NCI-H187 treated with DMSO at 0.1 percent for 48 hours (cell line): ENCODE measurements around the gene ACTC1.
"Not testable (repeated sequence)": the region's sequence is repeated elsewhere in the genome, so short reads cannot be mapped to it uniquely, and the experiment has no call there.

Experiments
- DNase-seq: peaks from one replicate; lab custom pipeline; 2025; lab: John Stamatoyannopoulos, UW

ACTC1 gene

GRCh38 chr15:34795267-34796081, at the start of gene ACTC1:
Gene ACTC1 (minus strand): TSS chr15:34795549. CDS start chr15:34794808, 741 bp downstream.
- DNase-seq: no peak

- no peak for DNase-seq
These were observed 45.9 kb upstream of the ACTC1 start for GRCh38 chr15:34841262-34841725.

GRCh38 chr15:34838282-34838681, 42.9 kb upstream of the ACTC1 start:
- no peak for DNase-seq

GRCh38 chr15:34837246-34838016, 42.1 kb upstream of the ACTC1 start:
- DNase-seq: no peak

GRCh38 chr15:34828145-34828911, 33.0 kb upstream of the ACTC1 start:
- DNase-seq: no peak

GRCh38 chr15:34821831-34822230, 26.5 kb upstream of the ACTC1 start:
- no peak for DNase-seq

- no peak for DNase-seq
These were observed 24.8 kb upstream of the ACTC1 start for GRCh38 chr15:34820110-34820509.

GRCh38 chr15:34818526-34818925, 23.2 kb upstream of the ACTC1 start:
- no peak for DNase-seq

GRCh38 chr15:34815836-34816235, 20.5 kb upstream of the ACTC1 start:
- no peak for DNase-seq

- no peak for DNase-seq
These were observed 18.3 kb upstream of the ACTC1 start for GRCh38 chr15:34813446-34814190.

GRCh38 chr15:34812868-34813365, 17.6 kb upstream of the ACTC1 start:
- DNase-seq: not testable (repeated sequence)

- DNase-seq: no peak
These were observed 17.0 kb upstream of the ACTC1 start for GRCh38 chr15:34812369-34812768.

GRCh38 chr15:34810443-34811129, 15.2 kb upstream of the ACTC1 start:
- no peak for DNase-seq

GRCh38 chr15:34809186-34809585, 13.8 kb upstream of the ACTC1 start:
- DNase-seq: no peak

GRCh38 chr15:34808016-34808415, 12.7 kb upstream of the ACTC1 start:
- DNase-seq: no peak

GRCh38 chr15:34807241-34807640, 11.9 kb upstream of the ACTC1 start:
- DNase-seq: not testable (repeated sequence)

GRCh38 chr15:34804776-34805175, 9.4 kb upstream of the ACTC1 start:
- DNase-seq: no peak

GRCh38 chr15:34804113-34804512, 8.8 kb upstream of the ACTC1 start:
- DNase-seq: no peak

GRCh38 chr15:34802803-34803750, 7.7 kb upstream of the ACTC1 start:
- DNase-seq: no peak

GRCh38 chr15:34802371-34802770, 7.0 kb upstream of the ACTC1 start:
- DNase-seq: no peak
